ENCODE results near the gene PRELID1. TPM values are rescaled to one million over a fixed set of nuclear protein-coding genes. Genes with fewer than 3 reads are reported as not detected.

The PRELID1 gene
- total RNA-seq, 1 donor from 2014 or later, result 98.8 TPM

- Mint-ChIP-seq H3K4me3 (ENCODE audit: unreplicated experiment) (no peak overlapping the region), H3K27me3 (ENCODE audit: unreplicated experiment) (peaks cover 21% of the 10 kb centered on the region), H3K9me3 (ENCODE audit: unreplicated experiment) (no peaks in the 10 kb centered on the region), H3K27ac (ENCODE audit: unreplicated experiment) (no peak overlapping the region), H3K36me3 (ENCODE audit: unreplicated experiment) (no peaks in the 10 kb centered on the region), H3K4me1 (ENCODE audit: unreplicated experiment) (peaks cover 15% of the 10 kb centered on the region)
- no peak for DNase-seq (ENCODE audit: extremely low spot score, unreplicated experiment)
- no peak for TF ChIP-seq CTCF (IDR thresholded peaks at IDR 0.05)
These were observed 51.1 kb downstream of the PRELID1 start for GRCh38 chr5:177354711-177355110.

- H3K4me1 Mint-ChIP-seq (ENCODE audit: unreplicated experiment), result peaks cover 9% of the 10 kb centered on the region
- H3K27me3 Mint-ChIP-seq (ENCODE audit: unreplicated experiment), result peaks cover 26% of the 10 kb centered on the region
- no peaks in the 10 kb centered on the region for H3K36me3 Mint-ChIP-seq (ENCODE audit: unreplicated experiment)
- TF ChIP-seq CTCF (IDR thresholded peaks at IDR 0.05), result no peak
- H3K27ac Mint-ChIP-seq (ENCODE audit: unreplicated experiment), result no peak overlapping the region
- H3K9me3 Mint-ChIP-seq (ENCODE audit: unreplicated experiment), result no peaks in the 10 kb centered on the region
- H3K4me3 Mint-ChIP-seq (ENCODE audit: unreplicated experiment), result no peak overlapping the region
- no peak for DNase-seq (ENCODE audit: extremely low spot score, unreplicated experiment)
These were observed 51.7 kb downstream of the PRELID1 start for GRCh38 chr5:177355162-177355867.

- no peaks in the 10 kb centered on the region for H3K9me3 Mint-ChIP-seq (ENCODE audit: unreplicated experiment)
These were observed 52.2 kb downstream of the PRELID1 start for GRCh38 chr5:177355868-177356168.

More at GRCh38 chr5:177355868-177356168, 52.2 kb downstream of the PRELID1 start:
- H3K27me3 Mint-ChIP-seq (ENCODE audit: unreplicated experiment), result peaks cover 26% of the 10 kb centered on the region
- no peaks in the 10 kb centered on the region for H3K36me3 Mint-ChIP-seq (ENCODE audit: unreplicated experiment)
- no peak overlapping the region for H3K27ac Mint-ChIP-seq (ENCODE audit: unreplicated experiment)
- DNase-seq (ENCODE audit: extremely low spot score, unreplicated experiment), result no peak
- H3K4me3 Mint-ChIP-seq (ENCODE audit: unreplicated experiment), result no peak overlapping the region
- no peak for TF ChIP-seq CTCF (IDR thresholded peaks at IDR 0.05)
- H3K4me1 Mint-ChIP-seq (ENCODE audit: unreplicated experiment), result peaks cover 4% of the 10 kb centered on the region

Other genes starting within 250 kb of the PRELID1 start
- gene FGFR4, start 216.9 kb upstream of the PRELID1 start, total RNA-seq, result 1.1 and 1.7 TPM in 2 replicates
- gene NSD1, start 170.0 kb upstream of the PRELID1 start, total RNA-seq, result 71.6 and 74.7 TPM in 2 replicates
- gene RAB24, start 80 bp upstream of the PRELID1 start, total RNA-seq, result 47.8 and 49.5 TPM in 2 replicates
- 10.7 and 11.1 TPM in 2 replicates for gene MXD3, start 8.1 kb downstream of the PRELID1 start, total RNA-seq
- 102 and 109 TPM in 2 replicates for gene LMAN2, start 47.9 kb downstream of the PRELID1 start, total RNA-seq
- gene RGS14, start 54.1 kb downstream of the PRELID1 start, total RNA-seq, result 6.2 and 7.4 TPM in 2 replicates
- gene SLC34A1, start 80.6 kb downstream of the PRELID1 start, total RNA-seq, result not detected in 2 replicates
- gene PFN3, start 96.9 kb downstream of the PRELID1 start, total RNA-seq, result not detected in 2 replicates
- 1.0 and 1.5 TPM in 2 replicates for gene F12, start 105.8 kb downstream of the PRELID1 start, total RNA-seq
- gene GRK6, start 122.9 kb downstream of the PRELID1 start, total RNA-seq, result 35.6 and 38.2 TPM in 2 replicates
- 2.8 and 4.4 TPM in 2 replicates for gene PRR7, start 143.0 kb downstream of the PRELID1 start, total RNA-seq
- 248 and 249 TPM in 2 replicates for gene DBN1, start 169.8 kb downstream of the PRELID1 start, total RNA-seq
- 312 and 358 TPM in 2 replicates for gene PDLIM7, start 193.8 kb downstream of the PRELID1 start, total RNA-seq
- 5.5 and 7.2 TPM in 2 replicates for gene DOK3, start 206.0 kb downstream of the PRELID1 start, total RNA-seq
- gene DDX41, start 213.2 kb downstream of the PRELID1 start, total RNA-seq, result 68.7 and 83.1 TPM in 2 replicates

Measured in osteocyte (in vitro differentiated cells).